NCI-H2107 treated with DMSO at 0.1 percent for 48 hours (cell line): ENCODE results near the gene FAM98C.
A peak's percentile ranks its signal among the peaks of the same experiment; 100 is the strongest.

Source experiments
- DNase-seq: peaks from one replicate; lab custom pipeline; 2025; ENCODE audit not compliant: unreplicated experiment; lab: John Stamatoyannopoulos, UW

Gene FAM98C

GRCh38 chr19:38377052-38377451 lies 25.8 kb upstream of the FAM98C start:
- DNase-seq, result no peak

DNA sequence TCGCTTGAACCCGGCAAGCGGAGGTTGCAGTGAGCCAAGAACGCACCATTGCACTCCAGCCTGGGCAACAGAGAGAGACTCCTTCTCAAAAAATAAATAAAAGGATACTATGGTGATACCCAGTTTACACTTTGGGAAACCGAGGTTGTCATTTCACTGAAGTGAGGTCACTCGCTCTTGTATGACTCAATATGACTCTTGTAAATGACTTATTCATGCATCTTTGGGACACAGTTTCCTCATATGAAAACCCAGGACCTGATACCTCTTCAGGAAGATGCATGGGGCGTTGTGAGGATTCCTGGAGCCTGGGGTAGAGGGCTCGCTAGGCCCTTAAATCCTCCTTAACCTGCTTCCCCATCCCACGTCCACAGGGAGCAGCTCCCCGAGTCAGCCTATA lies 24.0 kb upstream of the FAM98C start:
- DNase-seq, result no peak

DNA sequence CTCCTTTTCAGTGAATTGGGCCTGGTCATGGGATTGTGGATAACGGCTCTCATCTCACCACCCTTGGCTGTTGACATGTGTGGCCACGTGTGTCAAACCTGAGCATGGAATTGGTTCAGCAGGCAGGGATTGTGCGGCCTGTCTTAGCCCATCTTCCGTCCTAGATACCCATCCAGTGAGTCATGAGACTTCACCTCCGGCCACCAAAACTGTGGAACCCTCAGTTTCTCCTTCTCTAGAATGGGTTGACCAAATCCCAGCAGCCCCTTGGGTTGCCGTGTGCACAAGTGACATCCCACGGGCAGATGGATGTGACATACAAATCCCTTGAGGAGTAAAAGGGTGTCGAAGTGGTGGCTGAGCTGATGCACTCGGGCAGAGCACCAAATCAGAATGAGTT lies 21.8 kb upstream of the FAM98C start:
- DNase-seq, result no peak

DNA sequence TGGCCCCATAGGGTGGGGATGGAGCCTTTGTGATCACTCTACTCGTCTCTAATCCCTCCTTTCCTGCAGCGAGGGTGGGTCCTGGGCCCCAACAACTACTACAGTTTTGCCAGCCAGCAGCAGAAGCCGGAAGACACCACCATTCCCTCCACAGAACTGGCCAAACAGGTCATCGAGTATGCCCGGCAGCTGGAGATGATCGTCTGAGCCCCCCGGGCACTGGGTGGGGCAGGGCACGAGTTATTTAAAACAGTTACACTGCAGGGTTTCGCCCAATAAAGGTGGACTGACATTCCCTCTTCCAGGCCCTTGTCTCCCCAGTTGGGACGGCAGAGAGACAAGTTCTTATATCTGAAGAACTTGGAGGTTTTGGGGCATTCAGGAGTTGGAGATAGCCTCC lies 19.7 kb upstream of the FAM98C start:
- no peak for DNase-seq

GRCh38 chr19:38383743-38384142 lies 19.1 kb upstream of the FAM98C start:
- DNase-seq, result no peak

DNA sequence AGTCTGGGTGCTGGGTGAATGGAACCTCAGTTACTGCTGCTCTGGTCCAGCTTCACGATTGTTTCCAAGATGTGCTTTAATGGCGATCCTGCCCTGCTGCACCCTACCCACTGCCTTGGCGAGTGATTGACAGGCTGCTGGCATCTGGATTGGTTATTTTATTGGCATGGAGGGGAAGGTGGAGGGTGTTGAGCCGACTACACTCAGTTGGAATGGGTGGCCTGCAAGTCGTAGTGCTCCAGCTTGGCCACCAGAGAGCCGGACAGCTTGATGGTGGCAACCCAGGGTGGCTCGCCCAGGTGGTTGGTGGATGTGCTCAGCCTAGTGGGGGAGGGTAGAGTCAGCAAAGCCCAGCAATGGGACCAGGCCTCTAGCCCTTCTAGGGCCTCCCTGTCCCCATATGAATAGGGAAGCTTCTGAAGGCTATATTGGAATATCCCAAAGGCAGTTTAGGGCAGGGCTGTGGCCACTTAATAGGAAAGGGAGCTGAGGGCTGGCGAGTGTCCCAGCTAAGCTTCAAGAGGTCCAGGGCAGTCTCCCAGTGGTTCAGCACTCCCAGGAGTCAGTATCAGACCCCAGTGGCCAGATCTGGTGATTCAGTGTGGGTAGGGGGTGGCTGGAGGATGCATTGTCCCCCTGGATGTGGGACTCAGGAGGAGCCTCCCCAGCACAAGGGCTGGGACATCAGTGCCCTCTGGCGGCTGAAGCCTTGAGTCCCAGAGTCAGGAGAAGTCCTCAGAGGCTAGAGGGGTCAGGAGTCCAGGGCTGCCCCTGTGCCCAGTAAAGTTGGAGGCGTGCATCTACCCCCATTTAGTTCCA lies 18.5 kb upstream of the FAM98C start:
- DNase-seq, result no peak

DNA sequence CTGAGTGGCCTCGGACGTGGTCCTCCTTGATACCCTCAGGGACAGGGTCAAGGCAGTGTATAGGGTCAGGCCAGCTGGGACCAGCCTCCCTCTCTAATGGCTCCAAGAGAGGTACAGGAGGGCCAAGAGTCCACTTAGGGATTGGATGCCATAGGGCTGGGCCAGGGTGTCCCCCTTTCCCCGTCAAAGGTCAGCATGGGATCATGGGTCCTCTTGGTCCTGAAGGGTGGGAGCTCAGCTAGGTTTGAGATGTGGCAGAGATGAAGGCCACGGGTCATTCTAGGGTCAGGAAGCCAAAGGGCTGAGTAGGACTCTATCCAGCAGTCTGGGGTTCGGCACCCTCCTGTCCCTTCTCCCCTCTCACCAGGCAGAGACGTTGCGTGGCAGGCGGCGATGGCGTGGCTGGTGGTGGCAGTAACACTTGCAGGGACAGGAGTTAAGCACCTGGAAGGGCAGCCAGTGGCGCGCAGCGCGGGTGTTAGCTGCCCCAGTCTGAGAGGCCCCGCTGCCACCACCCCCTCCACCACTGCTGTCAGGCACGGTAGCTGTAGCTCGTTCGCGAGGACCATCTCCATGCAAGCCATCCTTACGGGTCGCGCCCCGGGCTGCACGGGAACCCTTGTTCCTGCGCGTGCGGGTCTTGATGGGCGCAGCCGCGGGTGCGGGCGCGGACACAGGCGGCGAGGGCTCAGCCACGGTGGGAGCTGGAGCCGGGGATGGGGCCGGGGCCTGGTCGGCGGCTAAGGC lies 17.7 kb upstream of the FAM98C start:
- no peak for DNase-seq

GRCh38 chr19:38385804-38386257 lies 17.1 kb upstream of the FAM98C start:
- no peak for DNase-seq

- DNase-seq, result no peak
Measured at GRCh38 chr19:38386300-38386970, 16.5 kb upstream of the FAM98C start.

- no peak for DNase-seq
Measured at GRCh38 chr19:38386971-38387549, 15.8 kb upstream of the FAM98C start.

DNA sequence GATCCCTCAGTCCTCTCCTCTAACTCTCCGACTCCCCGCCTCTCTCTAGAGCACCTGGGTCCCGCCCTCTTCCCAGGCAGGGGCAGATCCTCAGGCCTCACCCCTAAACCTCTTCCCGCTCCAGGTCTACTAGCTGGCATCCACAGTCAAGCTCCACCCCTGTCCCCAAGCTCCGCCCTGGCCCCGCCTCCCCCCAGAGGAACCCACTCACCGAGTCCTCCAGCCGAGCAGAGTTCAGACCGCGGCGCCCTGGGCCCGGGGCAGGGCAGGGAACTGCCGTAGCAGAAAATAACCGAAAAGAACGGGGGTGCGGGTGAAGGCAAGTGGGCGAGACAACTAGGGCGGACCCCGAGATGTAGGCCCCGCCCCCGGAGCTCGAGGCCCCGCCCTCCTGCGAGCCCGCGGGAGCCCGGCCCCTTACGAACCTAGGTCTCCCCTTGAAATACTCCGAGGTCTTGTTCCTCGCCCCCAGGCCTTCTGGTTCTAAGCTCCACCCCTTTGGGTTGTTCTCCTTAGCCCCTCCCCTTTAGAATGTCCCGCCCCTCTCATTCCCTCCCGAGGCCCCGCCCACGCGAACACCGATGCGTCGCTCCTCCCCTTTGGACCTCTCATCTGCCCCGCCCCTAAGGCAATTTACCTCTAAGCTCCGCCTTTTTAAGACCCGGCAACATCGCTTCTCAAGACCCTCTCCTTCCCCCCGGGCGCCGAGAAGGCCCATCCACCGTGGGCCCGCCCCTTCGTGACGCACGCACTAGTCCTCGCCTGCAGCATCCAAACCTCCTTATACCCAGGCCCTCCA lies 15.1 kb upstream of the FAM98C start, which contains the start of gene GGN:
Gene GGN, minus strand, starts transcription at position 485 of the 799 bp plus-strand sequence. CDS start 773 bp downstream, outside the sequence.
- DNase-seq, result peak; percentile 44

GRCh38 chr19:38388349-38389100 lies 14.4 kb upstream of the FAM98C start, which contains the start of gene SPRED3:
Gene SPRED3, plus strand, starts transcription at chr19:38388697. Its CDS starts 1,606 bp downstream, at chr19:38390303.
- no peak for DNase-seq

DNA sequence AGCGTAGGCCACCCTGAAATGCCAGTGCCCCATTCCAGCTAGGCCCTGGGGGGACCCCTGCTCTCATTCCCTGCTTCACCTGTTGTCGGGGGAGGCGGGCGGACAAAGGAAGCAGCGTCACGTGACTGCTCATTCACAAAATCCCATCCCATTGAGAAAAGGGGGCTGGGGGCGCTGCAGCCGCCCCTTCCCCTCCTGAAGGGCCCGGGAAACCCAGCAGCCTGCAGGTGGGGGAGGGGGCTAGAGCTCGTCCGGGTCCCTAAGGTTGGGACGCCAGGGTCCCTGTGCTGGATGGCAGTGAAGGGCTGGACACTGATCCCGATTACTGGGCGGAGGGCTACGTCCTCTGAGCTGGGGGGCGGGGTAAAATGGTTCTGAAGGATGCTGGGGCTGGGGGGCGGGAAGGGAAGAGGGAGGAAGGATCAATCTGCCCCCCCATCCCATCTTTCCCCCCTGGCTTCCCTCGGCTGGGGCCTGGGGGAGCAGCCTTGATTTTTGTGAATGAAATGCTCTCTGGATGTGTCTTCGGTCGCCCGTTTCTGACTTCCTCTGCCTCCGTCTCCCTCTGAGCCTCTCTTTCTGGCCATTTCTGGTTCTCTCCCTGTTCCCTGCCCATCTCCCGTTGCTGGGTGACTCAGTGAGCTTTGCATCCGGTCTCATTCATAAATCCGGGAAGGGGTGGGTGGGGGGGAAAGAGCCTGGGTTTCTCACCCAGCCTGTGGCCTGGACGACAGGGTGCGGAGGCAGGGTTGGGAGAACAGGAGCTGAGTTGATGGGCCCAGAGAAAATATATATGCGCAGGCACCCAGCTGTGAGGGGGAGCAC lies 13.6 kb upstream of the FAM98C start:
- no peak for DNase-seq

DNA sequence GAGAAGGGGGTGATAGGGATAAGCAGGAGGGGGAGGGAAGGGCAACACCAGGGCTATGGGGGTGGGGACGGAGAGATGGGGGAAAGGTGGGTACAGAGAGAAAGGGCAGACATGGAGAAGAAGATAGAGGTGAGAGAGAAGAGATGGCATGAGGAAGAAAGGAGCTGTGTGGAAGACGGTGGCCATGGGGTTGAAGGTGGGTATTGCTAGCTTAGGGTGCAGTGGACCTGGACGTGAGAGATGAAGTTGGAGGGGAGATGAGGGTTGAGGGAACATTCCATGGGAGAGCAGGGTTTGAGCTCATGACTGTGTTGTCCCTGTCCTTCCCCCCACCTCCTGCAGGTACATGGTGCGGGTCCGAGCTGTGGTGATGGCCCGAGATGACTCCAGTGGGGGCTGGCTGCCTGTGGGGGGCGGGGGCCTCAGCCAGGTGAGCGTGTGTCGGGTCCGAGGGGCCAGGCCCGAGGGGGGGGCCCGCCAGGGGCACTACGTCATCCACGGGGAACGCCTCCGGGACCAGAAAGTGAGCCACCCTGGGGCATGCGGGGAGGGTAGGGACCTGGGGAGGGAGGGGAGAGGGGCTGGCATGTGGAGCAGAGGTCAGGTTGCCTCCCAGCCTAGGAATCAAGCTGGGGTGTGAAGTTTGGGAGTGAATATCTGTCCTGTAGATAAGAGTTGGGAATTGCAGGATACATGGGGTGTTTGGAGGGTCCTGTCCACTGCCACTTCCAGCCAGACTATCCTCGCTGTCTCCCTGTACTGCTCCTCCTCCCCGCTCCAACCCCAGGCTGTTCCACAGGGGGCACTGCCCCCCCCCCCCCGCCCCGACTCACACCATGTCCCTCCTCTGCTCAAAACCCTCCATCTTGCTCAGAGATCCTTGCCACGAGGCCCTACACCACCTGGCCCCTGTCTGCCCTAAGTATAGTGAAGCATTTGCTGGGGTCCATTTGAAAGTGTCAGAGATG lies 12.7 kb upstream of the FAM98C start:
- no peak for DNase-seq

DNA sequence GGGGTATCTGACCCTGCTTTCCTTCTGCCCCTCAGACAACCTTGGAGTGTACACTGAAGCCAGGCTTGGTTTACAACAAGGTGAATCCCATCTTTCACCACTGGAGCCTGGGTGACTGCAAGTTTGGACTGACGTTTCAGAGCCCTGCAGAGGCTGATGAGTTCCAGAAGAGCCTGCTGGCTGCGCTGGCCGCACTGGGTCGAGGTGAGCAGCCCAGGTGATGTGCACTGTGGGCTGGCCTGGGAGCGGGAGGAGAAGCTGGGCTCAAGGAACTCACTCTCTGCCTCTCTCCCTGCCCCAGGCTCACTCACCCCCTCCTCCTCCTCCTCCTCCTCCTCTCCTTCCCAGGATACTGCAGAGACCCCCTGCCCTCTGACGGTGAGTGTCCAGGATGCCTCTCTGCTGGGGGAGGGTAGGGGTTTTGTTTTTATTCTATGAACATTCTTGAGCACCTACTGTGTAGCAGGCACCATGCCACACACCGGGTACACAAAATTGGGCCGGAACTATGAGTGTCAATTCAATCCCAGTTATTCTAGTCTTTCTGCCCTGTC lies 10.9 kb upstream of the FAM98C start:
- DNase-seq, result no peak

- DNase-seq, result no peak
Measured at GRCh38 chr19:38392707-38393308, 10.1 kb upstream of the FAM98C start.

GRCh38 chr19:38394488-38394887 lies 8.4 kb upstream of the FAM98C start:
- DNase-seq, result no peak
